ENCODE measurements around the gene DYNC1I1.
"Not testable (repeated sequence)": the region's sequence is repeated elsewhere in the genome, so short reads cannot be mapped to it uniquely, and the experiment has no call there.

DYNC1I1 gene

DNA sequence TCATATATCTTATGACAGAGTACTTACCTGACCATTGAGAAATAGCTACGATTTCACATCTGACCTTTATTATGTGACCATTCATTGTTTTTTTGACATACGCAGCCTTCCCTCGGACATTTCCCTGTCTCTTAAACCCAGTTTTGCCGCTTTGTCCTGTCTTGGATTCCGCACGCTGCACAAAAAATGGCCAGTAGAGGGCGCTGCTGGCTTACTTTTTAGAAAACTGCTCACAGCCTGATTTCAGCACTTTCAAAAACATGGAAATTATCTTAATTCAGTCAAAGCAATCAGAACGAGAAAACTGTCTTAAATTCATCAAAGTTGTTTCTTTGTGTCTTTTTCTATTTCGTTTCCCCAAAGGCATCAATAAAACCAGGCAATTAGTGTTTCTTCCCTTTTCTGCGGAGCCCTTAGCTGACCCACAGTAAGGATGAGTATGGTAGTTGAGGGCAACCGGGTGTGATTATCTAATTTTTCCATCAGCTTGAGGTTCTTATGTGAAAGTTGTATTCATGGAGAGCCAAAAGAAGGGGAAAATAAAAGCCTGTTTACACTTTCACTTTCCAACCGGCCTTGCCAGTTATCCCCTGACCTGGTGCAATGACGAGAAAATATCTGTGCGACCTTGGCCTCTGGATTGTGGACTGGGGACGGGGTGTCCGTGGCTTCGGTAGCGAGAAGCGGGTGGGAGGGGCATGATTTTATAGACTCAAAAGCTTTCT, 144.4 kb downstream of the DYNC1I1 start:
- no peak for DNase-seq

DNA sequence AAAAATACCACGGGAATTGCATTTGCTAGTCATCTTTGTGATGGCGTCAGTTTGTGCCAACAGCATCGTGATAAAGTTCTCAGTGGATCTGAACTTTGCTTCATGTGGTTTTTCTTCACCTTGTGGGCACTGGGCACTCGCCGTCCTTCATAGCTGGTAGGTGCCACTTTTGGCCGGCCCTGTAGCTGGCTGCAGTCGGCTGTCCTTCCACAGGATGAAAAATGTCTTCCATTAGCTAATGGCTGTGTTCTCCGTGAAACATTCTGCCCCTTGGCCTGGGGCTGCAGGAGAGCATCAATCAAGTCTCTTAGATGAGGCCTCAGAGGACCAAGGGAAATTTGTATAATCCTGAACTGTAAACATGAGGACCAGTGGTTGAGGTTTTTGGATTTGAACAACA, 145.3 kb downstream of the DYNC1I1 start:
- DNase-seq, result no peak

GRCh38 chr7:95919556-95919955, 147.2 kb downstream of the DYNC1I1 start:
- DNase-seq, result no peak

DNA sequence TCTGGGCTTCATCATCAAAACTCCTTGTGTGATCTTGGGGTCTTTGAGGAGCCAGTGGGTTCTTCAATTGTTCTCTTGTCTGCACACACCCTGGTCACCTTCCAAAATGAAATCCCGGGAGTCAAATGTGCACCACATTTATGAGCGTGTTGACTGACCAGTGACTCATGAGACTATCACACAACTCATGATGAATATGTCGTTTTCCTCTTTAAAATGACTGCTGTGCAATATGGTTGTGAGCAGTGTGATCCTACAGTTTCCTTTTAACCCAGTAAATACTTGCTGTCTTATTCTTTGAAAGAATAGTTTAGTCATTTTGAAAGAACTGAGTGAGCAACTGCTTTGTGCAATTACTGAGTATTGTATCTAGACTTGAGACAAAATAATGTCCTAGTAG, 149.2 kb downstream of the DYNC1I1 start:
- DNase-seq, result no peak

GRCh38 chr7:95922191-95922590, 149.8 kb downstream of the DYNC1I1 start:
- no peak for DNase-seq

DNA sequence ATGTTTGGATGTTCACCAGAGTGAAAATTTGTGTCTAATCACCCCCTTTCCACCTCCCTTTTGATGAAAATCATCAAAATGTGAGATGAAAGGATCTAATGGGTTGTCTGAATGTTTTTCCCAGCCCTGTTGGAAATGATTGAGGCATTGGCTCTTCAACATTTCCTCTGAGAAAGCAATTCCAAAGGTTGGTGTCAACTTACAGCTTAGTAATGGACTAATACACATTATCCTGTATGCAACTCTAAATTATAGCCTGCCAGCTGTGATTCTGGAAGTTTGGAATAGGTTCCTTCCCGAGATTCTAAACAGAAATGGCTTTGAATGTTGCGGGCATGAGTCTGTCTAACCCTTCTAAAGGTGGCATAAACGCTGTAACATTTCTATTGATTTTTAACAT, 152.9 kb downstream of the DYNC1I1 start:
- DNase-seq, result no peak

- DNase-seq, result no peak
Observed at GRCh38 chr7:95925971-95926370, 153.6 kb downstream of the DYNC1I1 start.

DNA sequence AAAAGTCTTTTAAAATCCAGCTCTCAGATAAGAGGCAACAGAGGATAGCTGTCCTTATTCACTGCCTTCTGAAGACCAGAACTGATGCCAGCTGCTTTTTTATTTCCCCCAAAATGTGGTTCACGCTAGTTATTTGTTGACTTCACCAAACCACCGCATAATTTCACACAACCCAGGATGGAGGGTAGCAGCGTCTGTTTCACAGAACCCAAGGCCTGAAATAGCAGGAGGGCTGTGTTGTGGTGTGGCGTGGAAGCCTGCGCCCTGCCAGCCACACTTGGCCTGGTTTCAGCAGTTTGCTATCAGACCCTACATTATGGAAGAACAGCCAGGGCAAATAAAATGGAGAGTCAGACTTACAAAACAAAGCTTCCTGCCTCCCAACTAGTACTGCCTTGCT, 155.4 kb downstream of the DYNC1I1 start:
- no peak for DNase-seq

- DNase-seq, result no peak
Observed at GRCh38 chr7:95929710-95930280, 157.4 kb downstream of the DYNC1I1 start.

GRCh38 chr7:95931460-95932232, 159.3 kb downstream of the DYNC1I1 start:
- no peak for DNase-seq

GRCh38 chr7:95933618-95934017, 161.3 kb downstream of the DYNC1I1 start:
- no peak for DNase-seq

DNA sequence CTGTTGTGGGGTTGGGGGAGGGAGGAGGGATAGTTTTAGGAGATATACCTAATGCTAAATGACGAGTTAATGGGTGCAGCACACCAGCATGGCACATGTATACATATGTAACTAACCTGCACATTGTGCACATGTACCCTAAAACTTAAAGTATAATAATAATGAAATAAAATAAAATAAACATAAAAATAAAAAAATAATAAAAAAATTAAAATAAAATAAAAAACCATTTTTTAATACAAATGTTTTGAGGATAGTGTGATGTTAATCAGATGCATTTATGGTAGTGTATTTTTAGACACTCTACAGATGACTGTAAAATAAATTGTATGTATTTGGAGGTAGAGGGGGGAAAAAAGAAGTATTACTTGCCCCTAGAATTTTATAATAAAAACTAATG, 172.5 kb downstream of the DYNC1I1 start:
- DNase-seq, result not testable (repeated sequence)

GRCh38 chr7:95950698-95951097, 178.3 kb downstream of the DYNC1I1 start:
- no peak for DNase-seq

DNA sequence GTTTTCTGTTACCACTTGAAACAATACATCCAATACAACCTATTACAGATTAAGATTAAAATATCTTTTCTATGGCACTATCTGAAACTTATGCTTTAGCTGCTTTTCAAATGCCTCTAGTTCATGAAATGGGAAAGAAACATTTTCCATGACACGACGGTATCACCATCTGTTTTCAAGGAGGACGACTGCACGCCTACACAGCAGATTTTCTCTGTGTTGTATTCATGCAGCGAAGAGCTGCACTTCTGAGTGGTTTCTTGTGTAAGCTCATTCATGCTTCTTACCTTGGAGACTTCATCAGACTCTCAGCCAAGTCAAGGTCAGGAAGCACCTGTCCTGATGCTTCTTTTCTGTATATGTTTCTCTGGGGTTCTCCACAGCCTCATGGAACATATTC, 179.2 kb downstream of the DYNC1I1 start:
- DNase-seq, result no peak

DNA sequence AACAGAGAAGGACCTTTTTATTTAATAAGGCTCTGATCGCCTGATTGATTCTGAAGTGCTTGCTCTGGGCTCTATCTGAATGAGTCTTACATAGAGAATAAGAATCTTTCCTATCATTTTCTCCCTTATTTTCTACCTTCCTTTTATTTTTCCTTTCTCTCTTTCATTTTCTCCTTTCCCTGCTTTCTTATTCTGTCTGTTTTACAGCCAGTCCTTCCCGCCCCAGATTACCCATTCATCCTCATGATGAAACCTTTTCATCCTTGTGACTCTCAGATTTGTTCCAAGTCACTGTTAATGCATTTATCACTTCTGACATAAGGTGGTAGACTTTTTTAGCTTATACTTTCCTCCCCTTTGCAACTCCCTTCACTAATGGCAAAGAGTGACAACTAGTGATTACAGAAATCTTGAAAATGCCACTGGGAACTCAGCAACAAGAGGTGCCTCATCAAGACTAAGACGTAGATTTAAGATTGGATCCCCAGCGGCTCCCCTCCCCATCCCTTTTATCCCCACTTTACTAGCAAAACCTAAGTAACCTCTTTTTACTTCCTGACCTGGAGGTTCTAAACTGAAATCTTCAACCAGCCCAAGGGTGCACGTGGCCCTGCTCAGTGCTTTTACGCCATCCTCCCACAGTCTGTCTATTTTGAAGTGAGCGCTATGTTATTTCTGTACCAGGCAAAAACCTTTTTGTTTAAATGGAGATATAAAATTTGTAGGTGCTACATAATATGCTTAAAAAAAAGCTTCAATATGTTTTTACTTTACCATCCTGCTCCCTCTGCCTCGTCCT, 179.8 kb downstream of the DYNC1I1 start:
- DNase-seq, result no peak

- DNase-seq, result no peak
Observed at GRCh38 chr7:95952851-95953250, 180.5 kb downstream of the DYNC1I1 start.

- no peak for DNase-seq
Observed at GRCh38 chr7:95955748-95956147, 183.4 kb downstream of the DYNC1I1 start.

GRCh38 chr7:95957510-95957909, 185.2 kb downstream of the DYNC1I1 start:
- DNase-seq, result no peak

DNA sequence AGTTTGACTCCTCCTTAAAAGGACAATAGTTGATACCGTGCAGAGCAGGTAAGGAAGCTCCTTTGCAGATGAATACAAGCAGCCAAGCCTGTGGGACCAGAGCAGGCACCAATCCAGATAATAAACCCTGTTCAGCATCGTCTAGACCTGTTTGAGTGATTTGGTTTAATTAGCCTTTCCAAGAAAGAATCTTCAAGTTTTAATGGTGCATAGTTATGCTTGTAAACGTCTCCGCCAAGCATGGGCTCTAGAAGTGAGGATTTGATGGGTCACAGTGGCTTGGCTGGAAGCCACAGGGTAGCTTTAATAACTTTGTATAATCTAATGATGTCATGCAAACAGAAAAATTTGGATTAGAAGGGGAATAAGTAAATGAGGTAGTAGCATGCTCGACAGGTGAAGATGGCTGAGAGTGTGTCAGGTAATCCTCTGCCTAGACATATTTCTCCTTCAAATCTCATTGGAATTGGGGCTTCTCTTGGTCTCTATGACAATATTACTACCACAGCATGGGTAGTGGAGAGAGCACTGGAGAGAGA, 188.4 kb downstream of the DYNC1I1 start:
- no peak for DNase-seq

GRCh38 chr7:95963446-95963990, 191.2 kb downstream of the DYNC1I1 start:
- DNase-seq, result no peak

- DNase-seq, result no peak
Observed at GRCh38 chr7:95971716-95972115, 199.4 kb downstream of the DYNC1I1 start.

DNA sequence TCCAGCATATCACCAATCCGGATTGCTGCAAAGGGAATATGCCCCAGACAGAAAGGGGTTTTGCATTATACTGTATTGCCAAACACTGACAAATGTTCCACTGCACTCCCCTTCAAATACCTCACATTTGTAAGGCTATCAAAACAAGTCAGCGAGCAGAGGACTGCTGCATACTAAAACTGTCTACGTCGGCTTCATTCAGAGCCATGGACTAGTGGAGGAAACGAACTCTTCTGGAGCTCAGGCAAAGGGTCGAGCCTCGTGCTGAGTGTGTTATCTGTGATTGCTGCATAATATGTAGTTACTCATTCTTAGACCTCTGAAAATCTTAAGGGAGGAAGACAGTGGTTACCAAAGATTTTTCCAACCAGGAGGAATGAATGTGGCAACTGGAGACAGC, 200.2 kb downstream of the DYNC1I1 start:
- no peak for DNase-seq

DNA sequence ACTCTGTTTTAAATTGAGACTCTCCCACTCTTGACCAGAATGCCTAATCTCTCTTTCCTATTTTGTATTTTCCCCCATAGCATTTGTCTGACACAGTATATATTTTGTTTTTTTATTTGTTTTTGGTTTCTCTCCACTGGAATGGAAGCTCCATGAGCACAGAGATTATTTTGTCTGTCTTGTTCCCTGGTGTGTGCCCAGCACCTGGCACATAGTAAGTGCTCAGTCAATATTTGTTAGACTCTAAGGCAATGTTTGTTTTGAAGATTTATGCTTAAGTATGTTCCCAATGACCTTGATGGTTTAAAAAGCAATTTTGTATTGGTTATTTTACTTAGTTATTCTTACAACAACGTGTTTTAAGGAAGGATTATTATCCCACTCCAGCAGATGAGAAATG, 201.8 kb downstream of the DYNC1I1 start:
- no peak for DNase-seq
